K562 (cell line): ENCODE data around the gene TM9SF4. TPM values are rescaled to one million over a fixed set of nuclear protein-coding genes. Genes with fewer than 3 reads are reported as not detected.

Source experiments
- ATAC-seq: fragments of 200-7000 bp; cut with Tn5 transposase; 3 replicates; pipeline ENCODE4 v1.9.1; 2020; ENCODE audit warnings: moderate library complexity
- BruUV-seq: library from RNA; stranded (reverse); fragments of 400-500 nt; replicated peaks from 2 replicates; lab custom pipeline; 2021; lab: Mats Ljungman, UMichigan
- CTCF ChIA-PET: fragments of 300-600 bp; formaldehyde crosslinking; extraction: SDS; loops from one replicate; lab custom pipeline; 2021; ENCODE audit warnings: low intra/inter-chr PET ratio; lab: Yijun Ruan, JAX
- POLR2A ChIA-PET: fragments of 300-600, 350-650 bp; sonication (Branson Sonifier 250); formaldehyde crosslinking; extraction: SDS; loops from one replicate; lab custom pipeline; 2021; ENCODE audit warnings: antibody characterized with exemption, inconsistent platforms; lab: Yijun Ruan, JAX
- DNase-seq, 4 experiments: peaks; one replicate each; pipeline versions ENCODE4 v3.0.0 to v3.0.0-alpha.2; 2011 to 2018; ENCODE audit warnings: low spot score in 3 of 4, mixed read lengths in 3 of 4; ENCODE audit errors: extremely low read depth in 1 of 4
- FAIRE-seq: peaks from 2 replicates; lab custom pipeline; 2011; peaks lifted over from hg19 to GRCh38; lab: Jason Lieb, UNC
- H2AFZ ChIP-seq: 2 replicates; pipeline ENCODE4 v1.6.0; 2011; ENCODE audit warnings: low read depth, low read length, control low read depth, inconsistent platforms
- H3K27ac ChIP-seq: fragments of 200-600 bp; 3 replicates; pipeline ENCODE4 v1.8.0; 2011; ENCODE audit warnings: low read depth, mild to moderate bottlenecking, control low read depth, inconsistent platforms, low read length, moderate library complexity, mixed read lengths; ENCODE audit errors: extremely low read depth
- H3K27me3 ChIP-seq, 2 experiments: fragments of 300-600 bp in 1 of 2; 2 replicates in 1 of 2; 3 replicates in 1 of 2; pipeline versions ENCODE4 v1.6.0 to v1.8.0; 2011; ENCODE audit warnings: inconsistent platforms in 2 of 2, low read length in 2 of 2, mild to moderate bottlenecking in 1 of 2, mixed read lengths in 1 of 2, moderate library complexity in 1 of 2; ENCODE audit not compliant: control insufficient read depth in 2 of 2, insufficient read depth in 2 of 2
- H3K36me3 ChIP-seq: fragments of 300-600 bp; 3 replicates; pipeline ENCODE4 v1.8.0; 2011; ENCODE audit warnings: mild to moderate bottlenecking, low read length, inconsistent platforms; ENCODE audit not compliant: control insufficient read depth, insufficient read depth
- H3K4me1 ChIP-seq, 2 experiments: fragments of 200-600 bp in 1 of 2; replicated peaks in 1 of 2; 2 replicates in 1 of 2; 3 replicates in 1 of 2; pipeline versions ENCODE4 v1.5.1 to v1.8.0; 2011; ENCODE audit warnings: inconsistent platforms in 2 of 2, low read length in 2 of 2, mild to moderate bottlenecking in 1 of 2, mixed read lengths in 1 of 2, moderate library complexity in 1 of 2; ENCODE audit not compliant: control insufficient read depth in 2 of 2, insufficient read depth in 2 of 2
- H3K4me2 ChIP-seq: 2 replicates; pipeline ENCODE4 v1.6.1; 2011; ENCODE audit warnings: low read length, control low read depth, inconsistent platforms, mixed read lengths; ENCODE audit not compliant: insufficient read depth
- H3K4me3 ChIP-seq: fragments of 200-600 bp; sonication (generic), shearing (Covaris generic); 2 replicates; pipeline ENCODE4 v1.5.1; 2016; ENCODE audit warnings: control low read depth, inconsistent platforms
- H3K79me2 ChIP-seq: fragments of 200-600 bp; 3 replicates; pipeline ENCODE4 v1.8.0; 2011; ENCODE audit warnings: low read length, inconsistent platforms; ENCODE audit not compliant: control insufficient read depth, insufficient read depth
- H3K9ac ChIP-seq, 2 experiments: 2 replicates each; pipeline versions ENCODE4 v1.6.0 to v1.6.1; 2011; ENCODE audit warnings: low read depth in 2 of 2, low read length in 2 of 2, control low read depth in 1 of 2, inconsistent platforms in 1 of 2, mild to moderate bottlenecking in 1 of 2, mixed read lengths in 1 of 2; ENCODE audit not compliant: insufficient read depth in 1 of 2
- H3K9me1 ChIP-seq: one replicate; pipeline ENCODE4 v1.6.0; 2011; ENCODE audit warnings: inconsistent platforms, mild to moderate bottlenecking, low read length, moderate library complexity; ENCODE audit not compliant: control insufficient read depth, insufficient read depth
- H3K9me3 ChIP-seq: replicated peaks from 2 replicates; pipeline ENCODE4 v1.5.1; 2011; ENCODE audit warnings: low read depth, low read length, inconsistent platforms; ENCODE audit not compliant: control insufficient read depth, insufficient read depth
- H4K20me1 ChIP-seq: replicated peaks from 2 replicates; pipeline ENCODE4 v1.6.1; 2011; ENCODE audit warnings: low read length, inconsistent platforms, mixed read lengths; ENCODE audit not compliant: control insufficient read depth, insufficient read depth
- CLOCK ChIP-seq: fragments of 250-450 bp; sonication (Bioruptor Pico); IDR thresholded peaks from 2 replicates; pipeline ENCODE4 v1.4.0; 2020; ENCODE audit warnings: mild to moderate bottlenecking, moderate library complexity, borderline replicate concordance
- DEAF1 ChIP-seq: fragments of 450-650 bp; formaldehyde crosslinking; IDR thresholded peaks from 2 replicates; pipeline ENCODE4 v1.4.0; 2020; ENCODE audit warnings: mild to moderate bottlenecking, moderate library complexity
- GTF2E2 ChIP-seq: fragments of 200-800 bp; sonication (Bioruptor generic); IDR thresholded peaks from 2 replicates; pipeline ENCODE4 v1.6.1; 2016; ENCODE audit warnings: missing genetic modification characterization, missing compliant biosample characterization
- MEF2A ChIP-seq: IDR thresholded peaks from 2 replicates; pipeline ENCODE4 v1.6.1; 2011; ENCODE audit warnings: low read depth, mild to moderate bottlenecking, low read length, moderate library complexity; ENCODE audit not compliant: control insufficient read depth
- ZKSCAN1 ChIP-seq: fragments of 150-350 bp; IDR thresholded peaks from 2 replicates; pipeline ENCODE4 v1.6.1; 2016; ENCODE audit warnings: low read depth, low read length
- ZNF165 ChIP-seq: fragments of 250-450 bp; sonication (Bioruptor Pico); IDR thresholded peaks from 2 replicates; pipeline ENCODE4 v1.4.0; 2020; ENCODE audit warnings: borderline replicate concordance
- WGBS: fragments of 100-300 bp; shearing (Covaris generic); methylation state at CpG from one replicate; pipeline ENCODE4 v1.1.6; 2016; ENCODE audit warnings: low coverage, mixed read lengths; ENCODE audit not compliant: insufficient coverage; ENCODE audit errors: missing lambda C conversion rate; 5-methylcytosine and 5-hydroxymethylcytosine counted together
- in situ Hi-C: fragments of 300-500 bp; cut with MboI; formaldehyde crosslinking; loops from 4 replicates; pipeline ENCODE4 v1.15.0; 2018; ENCODE audit warnings: inconsistent platforms, mixed read lengths
- intact Hi-C: fragments of 100-400 bp; cut with micrococcal nuclease; formaldehyde crosslinking; loops from 2 replicates; pipeline ENCODE4 v1.14.2; 2022
- polyA plus RNA-seq, 8 experiments: library from polyadenylated mRNA; depleted of rRNA in 4 of 8; stranded (reverse) in 5 of 8; unstranded in 3 of 8; fragments of >200 nt; fragmentation: Nextera tagmentation in 2 of 8; fragmentation: Illumina TruSeq in 1 of 8; extraction: Ambion mirVana in 2 of 8; extraction: Trizol in 1 of 8; gene quantifications; 2 replicates each; pipeline versions ENCODE4 v1.2.1 to v1.2.3, GENCODE V29; 2011 to 2014; ENCODE audit warnings: inconsistent platforms in 1 of 8, missing spikeins in 1 of 8
- total RNA-seq, 7 experiments: library from RNA; depleted of rRNA in 6 of 7; stranded (reverse); fragments of >200 nt in 6 of 7; fragmentation: Illumina TruSeq in 2 of 7; extraction: Trizol in 2 of 7; gene quantifications; 2 replicates each; pipeline versions ENCODE4 v1.2.1 to v1.2.3, GENCODE V29; 2011 to 2021; ENCODE audit warnings: low replicate concordance in 1 of 7

TM9SF4 gene
- total and polyA plus RNA-seq, 9 of the 15 experiments (the other 6 are each of a cell fraction or from before 2014, with no cell fraction given): 14.5 to 46.3 (median 26.9) TPM

- TF ChIP-seq CLOCK (CRISPR knock-in tag) (no peak), DEAF1 (CRISPR knock-in tag) (no peak), ZNF165 (CRISPR knock-in tag) (no peak), GTF2E2 (tag) (no peak)
Observed at GRCh38 chr20:32184961-32185603, 75.6 kb downstream of the TM9SF4 start (continued).

- no peak for DNase-seq
- Histone ChIP-seq H4K20me1 (no peaks in the 10 kb centered on the region), H2AFZ (no peak overlapping the region), H3K4me1 (peaks cover 0 to 2% of the 10 kb centered on the region in 2 experiments; a peak in 3 of 5 replicates), H3K79me2 (no peaks in the 10 kb centered on the region), H3K4me2 (no peak overlapping the region), H3K4me3 (no peak overlapping the region), H3K9me1 (no peaks in the 10 kb centered on the region), H3K9me3 (no peaks in the 10 kb centered on the region), H3K36me3 (no peaks in the 10 kb centered on the region; the same call in 2 of the 3 replicates), H3K27ac (no peak overlapping the region), H3K27me3 (no peaks in the 10 kb centered on the region), H3K9ac (no peak overlapping the region)
- POLR2A ChIA-PET: interaction anchor here (0.9 kb wide), 1 partner anchor 260 kb away, joined by 4 read pairs; no protein-coding TSS in a partner anchor
- CTCF ChIA-PET: no interaction called here
- in situ Hi-C loops (no loop called here), intact Hi-C loops (no loop called here)
- no TSS peak for BruUV-seq
- no peak for TF ChIP-seq ZKSCAN1
- no peak for TF ChIP-seq MEF2A
- ATAC-seq: no peak
- 50% methylated on average over 1 of the region's 1 CpG for WGBS
- no peak for FAIRE-seq
Observed at GRCh38 chr20:32186506-32186905, 77.0 kb downstream of the TM9SF4 start.
